OCI-LY7 (cell line): ENCODE results near the gene ADD1.

Experiments
- EZH2phosphoT487 ChIP-seq: fragments of 200-600 bp; sonication (generic); IDR thresholded peaks from 2 replicates; pipeline ENCODE4 v1.6.1; 2018; ENCODE audit warnings: low read depth, borderline replicate concordance, mild to moderate bottlenecking, mixed run types, antibody characterized with exemption, low read length, moderate library complexity, mixed read lengths
- TF ChIP-seq, protein P1 (sequence below): fragments of 200-600 bp; sonication (generic); conservative IDR thresholded peaks from 2 replicates; pipeline ENCODE4 v1.5.1; 2014; ENCODE audit warnings: mild to moderate bottlenecking, antibody characterized with exemption, low read length, moderate library complexity, mixed read lengths

DNA sequence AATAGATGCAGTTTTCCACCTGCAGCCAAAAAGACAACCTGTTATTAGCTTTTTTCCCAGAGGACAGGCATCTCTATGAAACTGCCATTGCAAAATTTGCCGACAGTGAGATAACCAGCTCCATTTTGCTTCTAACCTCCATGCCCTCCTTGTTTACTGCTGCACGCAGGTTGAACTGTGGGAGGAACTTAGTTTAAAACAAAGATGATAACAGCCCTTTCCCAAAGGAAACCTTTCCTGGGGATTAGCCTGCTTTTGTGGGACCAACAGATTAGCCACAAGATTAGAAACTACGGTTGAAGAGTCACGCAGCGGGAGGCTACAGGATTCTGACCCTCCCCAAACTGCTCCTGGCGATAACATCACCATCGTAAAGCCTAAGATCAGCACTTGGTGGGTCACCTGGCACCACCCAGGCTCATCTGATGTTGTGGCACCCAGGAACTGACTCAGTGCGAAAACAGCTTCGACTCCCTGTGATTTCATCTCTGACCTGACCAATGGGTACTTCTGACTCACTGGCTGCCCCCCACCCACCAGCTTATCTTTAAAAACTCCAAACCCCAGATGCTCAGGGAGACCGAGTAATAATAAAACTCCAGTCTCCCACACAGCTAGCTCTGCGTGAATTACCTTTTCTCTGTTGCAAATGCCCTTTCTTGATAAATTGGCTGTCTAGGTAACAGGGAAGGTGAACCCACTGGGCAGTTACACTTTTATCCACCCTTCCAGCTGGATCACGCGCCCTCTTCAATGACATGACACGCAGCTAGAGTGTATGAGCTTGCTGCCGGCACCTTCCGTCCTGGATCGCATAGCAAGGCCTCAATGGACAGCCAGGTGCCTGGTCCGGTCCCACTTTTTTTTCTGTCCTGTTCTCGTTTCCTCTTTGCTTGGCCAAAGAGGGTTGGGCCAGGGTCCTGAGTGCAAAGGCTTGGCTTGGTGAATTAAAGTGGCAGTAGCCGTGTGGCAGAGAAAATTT lies 92.4 kb downstream of the ADD1 start:
- TF ChIP-seq, protein P1, sequence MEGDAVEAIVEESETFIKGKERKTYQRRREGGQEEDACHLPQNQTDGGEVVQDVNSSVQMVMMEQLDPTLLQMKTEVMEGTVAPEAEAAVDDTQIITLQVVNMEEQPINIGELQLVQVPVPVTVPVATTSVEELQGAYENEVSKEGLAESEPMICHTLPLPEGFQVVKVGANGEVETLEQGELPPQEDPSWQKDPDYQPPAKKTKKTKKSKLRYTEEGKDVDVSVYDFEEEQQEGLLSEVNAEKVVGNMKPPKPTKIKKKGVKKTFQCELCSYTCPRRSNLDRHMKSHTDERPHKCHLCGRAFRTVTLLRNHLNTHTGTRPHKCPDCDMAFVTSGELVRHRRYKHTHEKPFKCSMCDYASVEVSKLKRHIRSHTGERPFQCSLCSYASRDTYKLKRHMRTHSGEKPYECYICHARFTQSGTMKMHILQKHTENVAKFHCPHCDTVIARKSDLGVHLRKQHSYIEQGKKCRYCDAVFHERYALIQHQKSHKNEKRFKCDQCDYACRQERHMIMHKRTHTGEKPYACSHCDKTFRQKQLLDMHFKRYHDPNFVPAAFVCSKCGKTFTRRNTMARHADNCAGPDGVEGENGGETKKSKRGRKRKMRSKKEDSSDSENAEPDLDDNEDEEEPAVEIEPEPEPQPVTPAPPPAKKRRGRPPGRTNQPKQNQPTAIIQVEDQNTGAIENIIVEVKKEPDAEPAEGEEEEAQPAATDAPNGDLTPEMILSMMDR = no peak
- no peak for TF ChIP-seq EZH2phosphoT487
